ENCODE measurements around the gene MAP4K3. TPM values are rescaled to one million over a fixed set of nuclear protein-coding genes. Genes with fewer than 3 reads are reported as not detected.
A peak's percentile ranks its signal among the peaks of the same experiment; 100 is the strongest.

MAP4K3 gene
- total RNA-seq, 1 donor from 2014 or later, result 34.1 TPM

DNA sequence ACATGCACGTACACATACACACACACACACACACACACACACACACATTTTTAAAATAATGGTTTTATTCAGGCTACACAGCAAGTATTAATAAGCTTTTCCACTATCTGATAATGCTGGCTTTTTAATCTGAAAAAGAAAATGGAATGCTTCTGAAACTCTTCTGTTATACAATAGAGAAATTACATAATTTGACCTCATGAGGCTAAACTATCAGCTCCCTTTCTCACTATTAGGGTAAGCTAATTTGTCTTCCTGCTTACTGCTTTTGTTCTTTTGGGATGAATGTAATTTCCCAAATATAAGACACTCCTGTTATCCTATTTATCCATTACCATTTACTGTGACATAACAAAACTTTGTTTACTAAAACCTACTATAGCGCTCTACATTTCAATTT, 41.8 kb downstream of the MAP4K3 start:
- TF ChIP-seq, protein P1, sequence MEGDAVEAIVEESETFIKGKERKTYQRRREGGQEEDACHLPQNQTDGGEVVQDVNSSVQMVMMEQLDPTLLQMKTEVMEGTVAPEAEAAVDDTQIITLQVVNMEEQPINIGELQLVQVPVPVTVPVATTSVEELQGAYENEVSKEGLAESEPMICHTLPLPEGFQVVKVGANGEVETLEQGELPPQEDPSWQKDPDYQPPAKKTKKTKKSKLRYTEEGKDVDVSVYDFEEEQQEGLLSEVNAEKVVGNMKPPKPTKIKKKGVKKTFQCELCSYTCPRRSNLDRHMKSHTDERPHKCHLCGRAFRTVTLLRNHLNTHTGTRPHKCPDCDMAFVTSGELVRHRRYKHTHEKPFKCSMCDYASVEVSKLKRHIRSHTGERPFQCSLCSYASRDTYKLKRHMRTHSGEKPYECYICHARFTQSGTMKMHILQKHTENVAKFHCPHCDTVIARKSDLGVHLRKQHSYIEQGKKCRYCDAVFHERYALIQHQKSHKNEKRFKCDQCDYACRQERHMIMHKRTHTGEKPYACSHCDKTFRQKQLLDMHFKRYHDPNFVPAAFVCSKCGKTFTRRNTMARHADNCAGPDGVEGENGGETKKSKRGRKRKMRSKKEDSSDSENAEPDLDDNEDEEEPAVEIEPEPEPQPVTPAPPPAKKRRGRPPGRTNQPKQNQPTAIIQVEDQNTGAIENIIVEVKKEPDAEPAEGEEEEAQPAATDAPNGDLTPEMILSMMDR (IDR thresholded peaks at IDR 0.05), result no peak
- no peak for DNase-seq (ENCODE audit: low spot score in 2 of 2)
- no peaks in the 10 kb centered on the region for H3K27me3 ChIP-seq
- H3K36me3 ChIP-seq, result no peaks in the 10 kb centered on the region
- no peak overlapping the region for H3K4me3 ChIP-seq
- intact Hi-C loops (cut with DNase I), result no loop called here
- no peak overlapping the region for H3K27ac ChIP-seq
- H3K9me3 ChIP-seq, result no peaks in the 10 kb centered on the region
- H3K4me1 ChIP-seq, result peaks cover 3% of the 10 kb centered on the region in 2 donors

DNA sequence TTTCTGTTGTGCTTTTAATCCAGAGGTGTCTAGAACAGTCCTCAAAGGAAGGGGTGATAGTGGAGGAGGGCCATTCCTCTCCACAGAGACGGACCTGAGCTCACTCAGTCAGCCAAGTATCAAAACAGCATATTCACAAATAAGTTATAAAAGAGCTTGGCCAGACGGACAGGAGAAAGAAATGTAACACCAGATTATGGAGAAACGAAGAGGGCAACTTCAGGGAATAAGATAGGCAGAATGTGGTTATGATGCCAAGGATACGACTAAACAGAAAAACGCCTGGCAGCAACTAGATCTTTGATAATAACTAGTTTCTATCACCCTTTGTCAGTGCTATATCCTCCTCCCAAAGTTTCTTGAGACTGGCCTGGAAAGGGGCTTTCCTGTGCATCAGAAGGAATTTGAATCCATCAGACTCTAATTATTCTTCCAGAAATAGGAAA, 42.5 kb downstream of the MAP4K3 start:
- intact Hi-C loops (cut with DNase I), result no loop called here
- Histone ChIP-seq H3K9me3 (no peaks in the 10 kb centered on the region), H3K4me1 (peaks cover 0 to 3% of the 10 kb centered on the region in 2 donors), H3K27ac (peak overlapping the region in 1 of 2 donors; percentile 1), H3K27me3 (no peaks in the 10 kb centered on the region), H3K4me3 (no peak overlapping the region), H3K36me3 (no peaks in the 10 kb centered on the region)
- no peak for DNase-seq (ENCODE audit: low spot score in 2 of 2)
- TF ChIP-seq, protein P1 (IDR thresholded peaks at IDR 0.05), result no peak

DNA sequence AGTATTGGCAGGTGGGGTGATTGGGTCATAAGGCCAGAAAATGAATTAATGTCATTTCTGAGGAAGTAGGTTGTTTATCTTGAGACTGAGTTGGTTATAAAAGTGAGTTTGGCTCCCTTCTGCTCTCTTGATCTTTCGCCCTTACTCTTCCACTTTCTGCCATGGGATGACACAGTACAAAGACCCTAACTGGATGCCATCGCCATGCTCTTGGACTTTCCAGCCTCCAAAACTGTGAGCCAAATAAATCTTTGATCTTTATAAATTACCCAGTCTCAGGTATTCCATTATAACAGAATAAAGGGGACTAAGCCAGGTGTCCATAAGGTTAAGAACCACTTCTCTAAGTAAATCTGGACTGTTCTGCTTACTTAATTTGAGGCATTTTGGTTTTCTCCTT, 44.4 kb downstream of the MAP4K3 start:
- Histone ChIP-seq H3K27ac (no peak overlapping the region), H3K9me3 (no peaks in the 10 kb centered on the region)

DNA sequence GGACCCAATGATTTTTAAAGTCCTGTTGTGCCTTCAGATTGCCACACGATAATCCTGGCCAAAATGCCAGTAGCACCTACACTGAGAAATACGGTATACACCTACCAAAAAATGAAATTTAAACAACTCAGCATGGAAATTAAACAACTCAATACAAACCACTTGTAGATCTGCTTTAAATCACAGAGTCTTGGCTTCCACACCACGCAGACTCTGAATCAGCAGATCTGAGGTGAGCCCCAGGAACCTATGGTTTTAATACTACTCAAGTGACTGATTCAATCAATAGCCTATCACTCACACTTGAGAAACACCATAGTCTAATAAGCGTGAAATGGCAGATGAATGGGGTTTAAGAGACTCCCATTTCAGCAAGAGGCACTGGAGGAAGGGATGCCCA, 46.9 kb downstream of the MAP4K3 start:
- intact Hi-C loops (cut with DNase I), result no loop called here
- Histone ChIP-seq H3K27ac (no peak overlapping the region), H3K27me3 (no peaks in the 10 kb centered on the region), H3K4me3 (no peak overlapping the region), H3K36me3 (no peaks in the 10 kb centered on the region), H3K9me3 (peaks cover 0 to 7% of the 10 kb centered on the region in 2 donors), H3K4me1 (peaks cover 3 to 4% of the 10 kb centered on the region in 2 donors)
- no peak for DNase-seq (ENCODE audit: low spot score in 2 of 2)
- TF ChIP-seq, protein P1 (IDR thresholded peaks at IDR 0.05), result no peak

More for the DNA sequence above, 44.4 kb downstream of the MAP4K3 start:
- intact Hi-C loops (cut with DNase I), result no loop called here
- H3K4me1 ChIP-seq, result peaks cover 3 to 4% of the 10 kb centered on the region in 2 donors
- H3K4me3 ChIP-seq, result no peak overlapping the region
- DNase-seq (ENCODE audit: low spot score in 2 of 2), result no peak
- TF ChIP-seq, protein P1 (IDR thresholded peaks at IDR 0.05), result no peak
- no peaks in the 10 kb centered on the region for H3K27me3 ChIP-seq
- H3K36me3 ChIP-seq, result no peaks in the 10 kb centered on the region

DNA sequence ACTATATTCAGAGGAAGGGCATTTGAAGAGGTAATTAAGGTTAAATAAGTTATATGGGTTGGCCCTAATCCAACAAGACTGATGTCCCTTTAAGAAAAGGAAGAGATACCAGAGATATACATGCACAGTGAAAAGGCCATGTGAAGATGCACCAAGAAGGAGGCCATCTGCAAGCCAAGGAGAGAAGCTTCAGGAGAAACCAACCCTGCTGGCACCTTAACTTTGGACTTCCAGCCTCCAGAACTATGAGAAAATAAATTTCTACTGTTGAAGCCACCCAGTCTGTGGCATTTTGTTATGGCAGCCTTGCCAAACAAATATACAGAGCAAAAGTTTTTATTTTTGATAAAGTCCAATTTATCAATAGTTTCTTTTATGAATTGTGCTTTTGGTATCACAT, 51.0 kb downstream of the MAP4K3 start:
- intact Hi-C loops (cut with DNase I), result no loop called here
- H3K4me3 ChIP-seq, result no peak overlapping the region

More for the DNA sequence above, 51.0 kb downstream of the MAP4K3 start:
- TF ChIP-seq, protein P1 (IDR thresholded peaks at IDR 0.05), result no peak
- Histone ChIP-seq H3K27ac (no peak overlapping the region), H3K4me1 (peaks cover 0 to 14% of the 10 kb centered on the region in 2 donors), H3K9me3 (peaks cover 0 to 7% of the 10 kb centered on the region in 2 donors), H3K27me3 (no peaks in the 10 kb centered on the region), H3K36me3 (no peaks in the 10 kb centered on the region)
- DNase-seq (ENCODE audit: low spot score in 2 of 2), result no peak
